ENCODE results near the gene TOR1AIP1.

TOR1AIP1 gene

DNA sequence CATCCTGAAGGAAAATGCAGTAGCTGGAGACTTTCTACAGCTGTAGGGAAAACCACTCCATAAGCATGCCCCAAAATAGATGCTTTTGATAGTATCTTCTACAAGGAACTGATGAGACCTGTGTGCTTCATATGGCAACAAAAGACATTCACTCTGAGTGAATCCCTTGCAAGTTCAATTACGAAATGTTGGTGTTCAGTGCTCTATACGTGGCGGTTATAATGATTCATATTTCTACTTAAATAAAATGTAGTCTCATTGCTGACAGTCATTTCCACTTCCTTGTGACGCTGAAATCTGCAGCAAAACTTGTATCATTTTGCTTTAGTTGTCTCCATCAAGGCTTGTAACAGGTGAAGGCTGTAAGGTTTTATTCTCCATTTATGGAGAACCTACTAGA lies 25.1 kb upstream of the TOR1AIP1 start:
- DNase-seq (ENCODE audit: low read depth, low spot score): no peak
- TF ChIP-seq, protein P1, sequence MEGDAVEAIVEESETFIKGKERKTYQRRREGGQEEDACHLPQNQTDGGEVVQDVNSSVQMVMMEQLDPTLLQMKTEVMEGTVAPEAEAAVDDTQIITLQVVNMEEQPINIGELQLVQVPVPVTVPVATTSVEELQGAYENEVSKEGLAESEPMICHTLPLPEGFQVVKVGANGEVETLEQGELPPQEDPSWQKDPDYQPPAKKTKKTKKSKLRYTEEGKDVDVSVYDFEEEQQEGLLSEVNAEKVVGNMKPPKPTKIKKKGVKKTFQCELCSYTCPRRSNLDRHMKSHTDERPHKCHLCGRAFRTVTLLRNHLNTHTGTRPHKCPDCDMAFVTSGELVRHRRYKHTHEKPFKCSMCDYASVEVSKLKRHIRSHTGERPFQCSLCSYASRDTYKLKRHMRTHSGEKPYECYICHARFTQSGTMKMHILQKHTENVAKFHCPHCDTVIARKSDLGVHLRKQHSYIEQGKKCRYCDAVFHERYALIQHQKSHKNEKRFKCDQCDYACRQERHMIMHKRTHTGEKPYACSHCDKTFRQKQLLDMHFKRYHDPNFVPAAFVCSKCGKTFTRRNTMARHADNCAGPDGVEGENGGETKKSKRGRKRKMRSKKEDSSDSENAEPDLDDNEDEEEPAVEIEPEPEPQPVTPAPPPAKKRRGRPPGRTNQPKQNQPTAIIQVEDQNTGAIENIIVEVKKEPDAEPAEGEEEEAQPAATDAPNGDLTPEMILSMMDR (IDR thresholded peaks at IDR 0.05; ENCODE audit: insufficient read depth, low read length, missing control alignments): no peak
- ChIA-PET POLR2A (no interaction called here), CTCF (interaction anchor here (1.3 kb wide), 1 partner anchor 10 kb away, joined by 6 read pairs; no protein-coding TSS in a partner anchor)
- no peak overlapping the region for H3K4me3 ChIP-seq (ENCODE audit: low read depth, low read length)

DNA sequence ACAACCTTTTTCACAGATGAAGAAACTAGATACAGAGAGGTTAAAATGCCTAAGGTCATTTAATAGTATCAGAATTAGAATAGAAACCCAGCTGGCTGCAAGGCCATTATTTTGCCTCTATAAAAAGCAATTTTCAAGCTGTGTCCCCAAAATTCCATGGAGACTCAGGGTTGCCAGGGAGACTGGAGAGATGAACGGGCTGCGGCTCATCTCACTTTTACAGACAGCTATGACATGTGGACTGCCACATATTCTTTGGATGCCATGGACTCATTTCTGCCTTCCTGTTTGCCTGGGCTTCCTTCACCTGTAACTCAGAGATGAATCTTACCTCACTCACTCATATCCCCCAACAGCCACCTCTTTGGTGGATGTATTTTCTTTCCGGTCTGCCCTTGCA lies 21.4 kb upstream of the TOR1AIP1 start:
- DNase-seq (ENCODE audit: low read depth, low spot score): no peak
- POLR2A ChIA-PET: no interaction called here
- H3K4me3 ChIP-seq (ENCODE audit: low read depth, low read length): no peak overlapping the region
- CTCF ChIA-PET: interaction anchor here (1.6 to 2.6 kb wide), 3 partner anchors 46 to 307 kb away, joined by 4 to 9 read pairs (median 9); no protein-coding TSS in a partner anchor
- TF ChIP-seq, protein P1 (IDR thresholded peaks at IDR 0.05; ENCODE audit: insufficient read depth, low read length, missing control alignments): no peak

DNA sequence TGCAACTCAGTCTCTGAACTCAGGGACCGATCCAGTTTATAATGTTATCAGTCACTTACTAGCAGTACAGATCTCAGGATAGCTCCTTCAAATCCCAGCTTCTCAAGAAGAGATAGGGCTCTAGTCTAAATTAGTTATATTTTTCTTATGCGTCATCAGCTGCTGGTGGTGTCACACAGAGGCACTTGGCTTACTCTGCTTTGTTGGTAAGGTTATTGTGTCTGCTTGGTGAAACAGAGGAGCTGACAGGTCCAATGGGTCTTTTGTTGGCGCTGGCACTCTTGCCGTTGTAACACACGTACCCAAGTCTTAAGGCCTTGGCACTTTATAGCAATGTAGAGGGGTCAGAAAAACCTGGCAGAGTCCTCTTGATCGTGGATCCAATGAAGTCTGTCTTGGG lies 16.7 kb upstream of the TOR1AIP1 start:
- TF ChIP-seq, protein P1 (IDR thresholded peaks at IDR 0.05; ENCODE audit: insufficient read depth, low read length, missing control alignments): no peak
- ChIA-PET POLR2A (no interaction called here), CTCF (interaction anchor here (0.7 to 7.6 kb wide), 9 partner anchors 10 to 315 kb away, joined by 3 to 145 read pairs (median 4); no protein-coding TSS in a partner anchor)
- no peak overlapping the region for H3K4me3 ChIP-seq (ENCODE audit: low read depth, low read length)
- DNase-seq (ENCODE audit: low read depth, low spot score): no peak

DNA sequence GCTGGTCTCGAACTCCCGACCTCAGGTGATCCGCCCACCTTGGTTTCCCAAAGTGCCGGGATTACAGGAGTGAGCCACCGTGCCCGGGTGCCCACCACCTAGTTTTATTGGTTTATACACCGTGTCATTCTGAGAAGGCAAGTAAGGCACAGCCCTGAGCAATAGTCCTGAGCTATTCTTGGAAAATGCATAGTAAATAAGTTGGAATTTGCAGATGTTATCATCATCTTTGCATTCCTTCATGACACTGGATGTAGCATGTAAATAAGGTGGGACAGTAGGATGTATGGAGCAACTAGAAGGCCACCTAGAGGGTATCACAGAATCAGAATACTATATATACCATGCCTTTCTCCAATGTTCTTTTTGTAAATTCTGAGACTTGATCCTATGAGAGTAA lies 15.5 kb upstream of the TOR1AIP1 start:
- H3K4me3 ChIP-seq (ENCODE audit: low read depth, low read length): no peak overlapping the region
- POLR2A ChIA-PET: no interaction called here
- DNase-seq (ENCODE audit: low read depth, low spot score): no peak
- CTCF ChIA-PET: interaction anchor here (0.7 to 7.6 kb wide), 28 partner anchors 8 to 372 kb away, joined by 3 to 145 read pairs (median 6); partner anchors contain the start of gene TOR1AIP2
- TF ChIP-seq, protein P1 (IDR thresholded peaks at IDR 0.05; ENCODE audit: insufficient read depth, low read length, missing control alignments): no peak

DNA sequence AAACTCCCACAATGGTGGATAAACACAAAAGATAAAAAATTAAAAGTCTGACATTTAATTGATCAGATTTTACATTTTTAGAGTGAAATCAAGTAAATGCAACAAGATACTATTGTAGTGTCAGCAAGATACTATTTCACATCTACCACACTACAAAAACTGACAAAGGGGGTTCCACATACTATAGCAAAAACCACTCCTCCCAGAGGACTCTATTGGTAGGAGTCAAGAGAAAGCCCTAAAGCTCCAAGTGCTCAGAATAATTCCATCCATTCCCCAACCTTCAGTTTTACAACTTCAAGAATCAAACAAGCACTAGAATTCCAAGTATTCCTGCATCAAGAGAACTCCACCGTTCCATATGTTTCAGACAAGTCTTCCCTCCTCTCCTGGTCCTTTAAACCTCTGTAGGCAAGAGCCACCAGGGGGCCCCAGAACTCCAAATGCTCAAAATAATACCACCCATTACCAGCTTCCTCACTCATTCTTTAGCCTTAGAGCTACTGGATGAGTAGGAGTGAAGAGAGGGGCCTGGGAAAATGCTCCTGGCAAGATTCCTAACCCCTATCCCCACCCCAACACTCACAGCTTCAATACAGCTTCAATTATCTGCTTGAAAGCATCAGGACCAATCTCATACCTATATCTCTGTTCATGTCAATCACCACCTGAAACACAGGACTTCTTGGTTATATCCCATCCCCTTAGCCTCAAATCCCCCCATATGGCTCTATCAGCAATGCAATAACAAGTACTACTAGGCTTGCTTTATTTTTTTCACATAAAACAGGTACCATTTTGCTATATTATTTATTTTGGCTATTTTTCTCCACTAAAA lies 14.4 kb upstream of the TOR1AIP1 start:
- CTCF ChIA-PET: interaction anchor here (0.7 to 7.6 kb wide), 39 partner anchors 9 to 615 kb away, joined by 3 to 145 read pairs (median 4); partner anchors contain the start of gene TOR1AIP2
- H3K4me3 ChIP-seq (ENCODE audit: low read depth, low read length): no peak overlapping the region
- POLR2A ChIA-PET: interaction anchor here (1.0 to 1.1 kb wide), 2 partner anchors 10 to 311 kb away, joined by 3 read pairs; no protein-coding TSS in a partner anchor
- DNase-seq (ENCODE audit: low read depth, low spot score): no peak
- TF ChIP-seq, protein P1 (IDR thresholded peaks at IDR 0.05; ENCODE audit: insufficient read depth, low read length, missing control alignments): peak; percentile 64

DNA sequence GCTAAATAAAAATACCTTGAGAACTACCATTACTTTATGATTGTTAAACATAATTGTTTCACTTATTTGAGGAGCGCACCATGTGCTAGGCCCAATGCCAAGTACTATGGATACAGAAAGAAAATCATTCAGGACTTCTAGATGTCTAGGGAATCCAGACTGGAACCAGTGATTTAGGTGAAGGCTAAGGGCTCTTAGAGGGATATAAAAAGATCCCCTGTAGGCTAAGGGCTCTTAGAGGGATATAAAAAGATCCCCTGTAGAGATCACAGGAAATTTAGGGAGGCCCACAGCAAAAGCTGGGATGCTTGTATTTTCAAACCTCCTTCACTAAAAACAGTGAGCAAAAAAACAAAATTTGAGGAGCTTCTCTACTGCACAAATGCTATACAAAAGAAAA lies 11.2 kb upstream of the TOR1AIP1 start:
- POLR2A ChIA-PET: no interaction called here
- DNase-seq (ENCODE audit: low read depth, low spot score): no peak
- TF ChIP-seq, protein P1 (IDR thresholded peaks at IDR 0.05; ENCODE audit: insufficient read depth, low read length, missing control alignments): no peak
- CTCF ChIA-PET: interaction anchor here (2.3 to 2.6 kb wide), 2 partner anchors 308 to 317 kb away, joined by 8 to 10 read pairs; no protein-coding TSS in a partner anchor
- H3K4me3 ChIP-seq (ENCODE audit: low read depth, low read length): no peak overlapping the region

Measured in AG04449 (cell line).